Measurements from ENCODE around the gene PIGL.
"Not testable (repeated sequence)": the region's sequence is repeated elsewhere in the genome, so short reads cannot be mapped to it uniquely, and the experiment has no call there.

- TF ChIP-seq, protein P1, sequence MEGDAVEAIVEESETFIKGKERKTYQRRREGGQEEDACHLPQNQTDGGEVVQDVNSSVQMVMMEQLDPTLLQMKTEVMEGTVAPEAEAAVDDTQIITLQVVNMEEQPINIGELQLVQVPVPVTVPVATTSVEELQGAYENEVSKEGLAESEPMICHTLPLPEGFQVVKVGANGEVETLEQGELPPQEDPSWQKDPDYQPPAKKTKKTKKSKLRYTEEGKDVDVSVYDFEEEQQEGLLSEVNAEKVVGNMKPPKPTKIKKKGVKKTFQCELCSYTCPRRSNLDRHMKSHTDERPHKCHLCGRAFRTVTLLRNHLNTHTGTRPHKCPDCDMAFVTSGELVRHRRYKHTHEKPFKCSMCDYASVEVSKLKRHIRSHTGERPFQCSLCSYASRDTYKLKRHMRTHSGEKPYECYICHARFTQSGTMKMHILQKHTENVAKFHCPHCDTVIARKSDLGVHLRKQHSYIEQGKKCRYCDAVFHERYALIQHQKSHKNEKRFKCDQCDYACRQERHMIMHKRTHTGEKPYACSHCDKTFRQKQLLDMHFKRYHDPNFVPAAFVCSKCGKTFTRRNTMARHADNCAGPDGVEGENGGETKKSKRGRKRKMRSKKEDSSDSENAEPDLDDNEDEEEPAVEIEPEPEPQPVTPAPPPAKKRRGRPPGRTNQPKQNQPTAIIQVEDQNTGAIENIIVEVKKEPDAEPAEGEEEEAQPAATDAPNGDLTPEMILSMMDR (IDR thresholded peaks at IDR 0.05; ENCODE audit: low read length): not testable (repeated sequence)
- not testable (repeated sequence) for TF ChIP-seq EZH2 (IDR thresholded peaks at IDR 0.05; ENCODE audit: borderline replicate concordance, low read length)
Observed at GRCh38 chr17:16201693-16202131, 15.3 kb upstream of the PIGL start.
